ENCODE data around the gene KLHL29. TPM values are rescaled to one million over a fixed set of nuclear protein-coding genes. Genes with fewer than 3 reads are reported as not detected.

Gene KLHL29
- total RNA-seq, 1 experiment from 2014 or later, result 7.7 TPM

DNA sequence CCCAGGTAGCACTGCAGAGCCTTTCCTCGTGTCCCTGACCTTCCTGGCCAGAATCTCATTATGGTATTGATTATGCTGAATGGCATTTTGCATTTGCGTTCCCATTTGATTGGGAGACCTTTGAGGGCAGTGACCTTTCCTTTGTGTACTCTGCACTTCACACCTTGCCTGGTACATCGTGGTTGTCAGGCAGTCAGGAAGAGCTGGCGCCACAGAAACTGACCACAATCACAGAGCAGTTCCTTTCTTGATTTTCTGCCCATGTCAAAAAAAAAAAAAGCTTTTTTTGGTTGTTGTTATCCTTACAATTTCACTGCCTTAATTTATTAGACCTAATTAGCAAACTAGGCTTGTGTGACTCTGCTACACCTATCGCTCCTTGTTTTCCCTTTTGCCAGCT is 8.9 kb upstream of the KLHL29 start:
- ChIA-PET POLR2A (no interaction called here), CTCF (no interaction called here)
- Histone ChIP-seq H3K27ac (ENCODE audit: low read length) (no peak overlapping the region), H3K27me3 (ENCODE audit: control insufficient read depth, insufficient read depth, low read length) (no peaks in the 10 kb centered on the region), H3K36me3 (ENCODE audit: control insufficient read depth, insufficient read depth, low read length) (no peaks in the 10 kb centered on the region), H3K4me3 (ENCODE audit: low read depth in 2 of 2, low read length in 2 of 2) (no peak overlapping the region), H3K4me1 (ENCODE audit: control insufficient read depth, insufficient read depth, low read length) (peaks cover 3% of the 10 kb centered on the region; the same call in 1 of the 2 replicates), H3K9me3 (ENCODE audit: control insufficient read depth, insufficient read depth, low read depth, low read length) (no peaks in the 10 kb centered on the region)
- DNase-seq (ENCODE audit: low read depth, low spot score), result no peak
- TF ChIP-seq, protein P1, sequence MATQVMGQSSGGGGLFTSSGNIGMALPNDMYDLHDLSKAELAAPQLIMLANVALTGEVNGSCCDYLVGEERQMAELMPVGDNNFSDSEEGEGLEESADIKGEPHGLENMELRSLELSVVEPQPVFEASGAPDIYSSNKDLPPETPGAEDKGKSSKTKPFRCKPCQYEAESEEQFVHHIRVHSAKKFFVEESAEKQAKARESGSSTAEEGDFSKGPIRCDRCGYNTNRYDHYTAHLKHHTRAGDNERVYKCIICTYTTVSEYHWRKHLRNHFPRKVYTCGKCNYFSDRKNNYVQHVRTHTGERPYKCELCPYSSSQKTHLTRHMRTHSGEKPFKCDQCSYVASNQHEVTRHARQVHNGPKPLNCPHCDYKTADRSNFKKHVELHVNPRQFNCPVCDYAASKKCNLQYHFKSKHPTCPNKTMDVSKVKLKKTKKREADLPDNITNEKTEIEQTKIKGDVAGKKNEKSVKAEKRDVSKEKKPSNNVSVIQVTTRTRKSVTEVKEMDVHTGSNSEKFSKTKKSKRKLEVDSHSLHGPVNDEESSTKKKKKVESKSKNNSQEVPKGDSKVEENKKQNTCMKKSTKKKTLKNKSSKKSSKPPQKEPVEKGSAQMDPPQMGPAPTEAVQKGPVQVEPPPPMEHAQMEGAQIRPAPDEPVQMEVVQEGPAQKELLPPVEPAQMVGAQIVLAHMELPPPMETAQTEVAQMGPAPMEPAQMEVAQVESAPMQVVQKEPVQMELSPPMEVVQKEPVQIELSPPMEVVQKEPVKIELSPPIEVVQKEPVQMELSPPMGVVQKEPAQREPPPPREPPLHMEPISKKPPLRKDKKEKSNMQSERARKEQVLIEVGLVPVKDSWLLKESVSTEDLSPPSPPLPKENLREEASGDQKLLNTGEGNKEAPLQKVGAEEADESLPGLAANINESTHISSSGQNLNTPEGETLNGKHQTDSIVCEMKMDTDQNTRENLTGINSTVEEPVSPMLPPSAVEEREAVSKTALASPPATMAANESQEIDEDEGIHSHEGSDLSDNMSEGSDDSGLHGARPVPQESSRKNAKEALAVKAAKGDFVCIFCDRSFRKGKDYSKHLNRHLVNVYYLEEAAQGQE (IDR thresholded peaks at IDR 0.05; ENCODE audit: insufficient read depth in 1 of 2, low read depth in 2 of 2, low read length in 1 of 2), result no peak
- no peak for TF ChIP-seq SIN3A (IDR thresholded peaks at IDR 0.05; ENCODE audit: borderline replicate concordance, insufficient read depth, low read depth, low read length)
- no peak for TF ChIP-seq TCF7L2 (IDR thresholded peaks at IDR 0.05; ENCODE audit: low read depth, low read length)
- TF ChIP-seq, protein P2, sequence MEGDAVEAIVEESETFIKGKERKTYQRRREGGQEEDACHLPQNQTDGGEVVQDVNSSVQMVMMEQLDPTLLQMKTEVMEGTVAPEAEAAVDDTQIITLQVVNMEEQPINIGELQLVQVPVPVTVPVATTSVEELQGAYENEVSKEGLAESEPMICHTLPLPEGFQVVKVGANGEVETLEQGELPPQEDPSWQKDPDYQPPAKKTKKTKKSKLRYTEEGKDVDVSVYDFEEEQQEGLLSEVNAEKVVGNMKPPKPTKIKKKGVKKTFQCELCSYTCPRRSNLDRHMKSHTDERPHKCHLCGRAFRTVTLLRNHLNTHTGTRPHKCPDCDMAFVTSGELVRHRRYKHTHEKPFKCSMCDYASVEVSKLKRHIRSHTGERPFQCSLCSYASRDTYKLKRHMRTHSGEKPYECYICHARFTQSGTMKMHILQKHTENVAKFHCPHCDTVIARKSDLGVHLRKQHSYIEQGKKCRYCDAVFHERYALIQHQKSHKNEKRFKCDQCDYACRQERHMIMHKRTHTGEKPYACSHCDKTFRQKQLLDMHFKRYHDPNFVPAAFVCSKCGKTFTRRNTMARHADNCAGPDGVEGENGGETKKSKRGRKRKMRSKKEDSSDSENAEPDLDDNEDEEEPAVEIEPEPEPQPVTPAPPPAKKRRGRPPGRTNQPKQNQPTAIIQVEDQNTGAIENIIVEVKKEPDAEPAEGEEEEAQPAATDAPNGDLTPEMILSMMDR (IDR thresholded peaks at IDR 0.05), result no peak
- no peak for TF ChIP-seq POLR2AphosphoS5 (IDR thresholded peaks at IDR 0.05; ENCODE audit: low read depth, low read length)
- in situ Hi-C loops (cut with HindIII; ENCODE audit: low pct_unique_long_range_greater_than_20kb, low sequenced_read_pairs) (no loop called here), intact Hi-C loops (cut with micrococcal nuclease; ENCODE audit: unreplicated experiment) (no loop called here)
- ATAC-seq, result no peak
- BruUV-seq (replicated peaks), result no TSS peak

DNA sequence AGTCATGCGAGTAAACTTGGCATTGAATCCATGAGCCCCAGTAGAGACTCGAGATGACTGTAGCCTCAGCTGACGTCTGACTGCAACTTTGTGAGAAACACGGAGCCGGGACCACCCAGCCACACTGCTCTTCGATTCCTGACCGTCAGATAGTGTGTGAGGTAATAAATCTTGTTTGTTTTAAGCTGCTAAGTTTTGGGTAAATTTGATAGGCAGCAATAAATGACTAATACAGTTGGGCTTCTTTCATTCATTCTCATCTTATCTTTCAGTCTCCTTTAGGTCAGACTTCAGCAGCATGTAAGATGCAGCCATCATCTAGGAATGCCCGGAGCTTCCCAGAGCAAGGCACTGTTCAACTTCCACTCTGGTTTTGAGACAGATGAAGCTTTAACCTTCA is 8.0 kb upstream of the KLHL29 start:
- Histone ChIP-seq H3K9me3 (ENCODE audit: control insufficient read depth, insufficient read depth, low read depth, low read length) (no peaks in the 10 kb centered on the region), H3K4me3 (ENCODE audit: low read depth in 2 of 2, low read length in 2 of 2) (no peak overlapping the region), H3K4me1 (ENCODE audit: control insufficient read depth, insufficient read depth, low read length) (peaks cover 5% of the 10 kb centered on the region; the same call in 1 of the 2 replicates), H3K36me3 (ENCODE audit: control insufficient read depth, insufficient read depth, low read length) (no peaks in the 10 kb centered on the region), H3K27me3 (ENCODE audit: control insufficient read depth, insufficient read depth, low read length) (no peaks in the 10 kb centered on the region), H3K27ac (ENCODE audit: low read length) (no peak overlapping the region)
- intact Hi-C loops (cut with micrococcal nuclease; ENCODE audit: unreplicated experiment), result no loop called here
- DNase-seq (ENCODE audit: low read depth, low spot score), result no peak
- in situ Hi-C loops (cut with HindIII; ENCODE audit: low pct_unique_long_range_greater_than_20kb, low sequenced_read_pairs), result no loop called here
- ChIA-PET POLR2A (no interaction called here), CTCF (no interaction called here)
- no TSS peak for BruUV-seq (replicated peaks)
- TF ChIP-seq POLR2AphosphoS5 (IDR thresholded peaks at IDR 0.05; ENCODE audit: low read depth, low read length), result no peak
- TF ChIP-seq, protein P1 (IDR thresholded peaks at IDR 0.05; ENCODE audit: insufficient read depth in 1 of 2, low read depth in 2 of 2, low read length in 1 of 2), result no peak
- TF ChIP-seq TCF7L2 (IDR thresholded peaks at IDR 0.05; ENCODE audit: low read depth, low read length), result no peak
- ATAC-seq, result no peak

All from Panc1 (cell line).